GM19239 (cell line): ENCODE results near the gene RANBP9.
A peak's percentile ranks its signal among the peaks of the same experiment; 100 is the strongest.

Experiments used
- DNase-seq: peaks from one replicate; pipeline ENCODE4 v3.0.0; 2011; ENCODE audit warnings: low spot score; ENCODE audit not compliant: insufficient read length
- FAIRE-seq: peaks from 2 replicates; lab custom pipeline; 2011; peaks lifted over from hg19 to GRCh38; lab: Jason Lieb, UNC

The RANBP9 gene

DNA sequence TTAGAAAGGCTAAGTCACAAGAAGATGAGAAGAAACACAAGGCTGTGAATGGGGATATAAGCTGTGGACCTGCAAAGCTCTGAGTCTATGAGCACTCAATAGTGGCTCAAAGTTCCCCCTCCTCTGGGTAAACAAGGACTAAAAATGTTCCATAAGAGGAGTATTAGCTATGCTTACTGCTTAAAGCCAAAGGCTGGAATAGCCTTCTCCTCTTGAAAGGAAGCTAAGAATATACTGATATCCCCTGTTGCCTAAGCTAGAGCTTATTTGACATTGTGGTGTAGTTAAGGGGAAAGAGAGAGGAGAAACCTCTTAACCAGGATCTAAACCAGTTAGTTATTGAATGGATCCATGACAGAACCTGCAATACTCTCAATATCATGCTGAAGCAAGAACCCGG lies 50.7 kb downstream of the RANBP9 start:
- no peak for FAIRE-seq
- no peak for DNase-seq

- no peak for FAIRE-seq
- DNase-seq, result no peak
Measured at GRCh38 chr6:13660273-13660672, 51.4 kb downstream of the RANBP9 start.

DNA sequence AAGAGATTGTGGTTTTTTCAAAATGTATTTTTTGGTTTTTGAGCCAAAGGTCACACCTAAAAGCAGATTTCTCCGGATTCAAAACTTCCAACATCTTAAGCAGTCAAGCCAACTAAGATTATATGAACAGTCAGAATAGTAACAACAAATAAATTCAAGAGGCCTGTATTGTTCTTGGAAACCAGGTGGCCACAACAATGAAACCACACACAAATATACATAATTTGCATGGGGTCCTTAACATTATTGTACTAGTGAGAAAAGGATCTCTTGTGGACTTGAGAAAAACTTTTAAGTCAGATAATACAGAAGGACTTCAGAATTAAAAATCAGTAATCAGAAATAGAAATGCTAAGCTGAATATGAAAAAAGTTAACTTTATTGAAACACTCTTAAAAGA lies 55.9 kb downstream of the RANBP9 start:
- DNase-seq (no peak), FAIRE-seq (peak; percentile 23)

DNA sequence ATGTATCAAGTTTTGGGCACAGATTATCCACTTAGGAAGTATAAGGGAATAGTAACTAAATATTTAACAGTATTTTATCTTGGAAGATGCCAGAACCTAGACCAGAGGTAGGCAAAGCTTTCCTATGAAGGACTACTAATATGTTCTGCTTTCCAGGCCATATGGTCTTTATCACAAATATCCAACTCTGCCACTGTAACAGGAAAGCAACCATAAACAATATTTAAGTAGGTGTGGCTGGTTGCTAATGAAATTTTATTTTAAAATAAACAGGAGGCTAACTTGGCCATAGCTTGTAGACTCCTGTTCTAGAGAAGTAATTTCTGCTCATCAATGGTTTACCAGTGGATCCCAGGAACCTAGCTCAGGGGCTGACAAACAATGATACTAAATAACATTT lies 57.1 kb downstream of the RANBP9 start:
- no peak for FAIRE-seq

GRCh38 chr6:13653296-13653695 lies 58.3 kb downstream of the RANBP9 start:
- FAIRE-seq (no peak), DNase-seq (no peak)

More for the DNA sequence above, 57.1 kb downstream of the RANBP9 start:
- no peak for DNase-seq

DNA sequence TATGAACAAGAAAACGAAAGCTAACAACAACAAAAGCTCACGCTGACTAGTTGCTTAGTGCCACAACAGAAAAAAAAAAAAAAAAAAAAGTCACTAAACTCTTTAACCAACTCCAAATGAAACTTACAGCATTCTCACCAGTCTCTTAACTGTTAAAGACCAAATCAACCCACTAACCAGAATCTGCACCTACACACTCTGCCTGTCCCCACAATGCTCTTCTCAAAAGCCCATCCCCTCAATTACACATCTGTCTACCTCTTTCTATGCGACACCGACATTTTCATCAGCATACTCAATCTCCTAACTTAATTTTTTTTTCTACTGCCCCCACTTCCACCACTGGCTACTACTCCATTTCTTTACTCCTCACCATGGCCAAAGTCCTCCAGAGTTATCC lies 62.2 kb downstream of the RANBP9 start:
- no peak for FAIRE-seq
- DNase-seq, result no peak

GRCh38 chr6:13648850-13649249 lies 62.8 kb downstream of the RANBP9 start:
- DNase-seq, result no peak

DNA sequence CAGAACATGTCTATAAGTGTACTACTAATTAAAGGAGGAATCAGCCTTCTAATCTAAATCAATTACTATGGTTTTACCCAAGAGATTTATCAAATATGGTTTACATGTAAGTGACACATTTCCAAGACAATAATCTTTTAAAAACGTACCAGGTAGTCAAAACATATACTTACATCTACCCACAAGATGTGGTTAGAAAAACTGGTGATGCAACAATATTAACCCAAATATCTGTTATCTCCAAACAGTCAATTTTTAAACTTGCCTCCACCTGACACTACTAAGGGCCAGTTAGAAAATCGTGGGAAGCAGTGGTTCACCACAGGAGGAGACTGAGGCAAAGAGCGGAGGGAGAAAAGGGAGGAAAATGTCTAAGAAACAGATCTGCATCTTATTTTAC lies 68.5 kb downstream of the RANBP9 start:
- FAIRE-seq (no peak), DNase-seq (no peak)

More at GRCh38 chr6:13648850-13649249, 62.8 kb downstream of the RANBP9 start:
- FAIRE-seq, result no peak

DNA sequence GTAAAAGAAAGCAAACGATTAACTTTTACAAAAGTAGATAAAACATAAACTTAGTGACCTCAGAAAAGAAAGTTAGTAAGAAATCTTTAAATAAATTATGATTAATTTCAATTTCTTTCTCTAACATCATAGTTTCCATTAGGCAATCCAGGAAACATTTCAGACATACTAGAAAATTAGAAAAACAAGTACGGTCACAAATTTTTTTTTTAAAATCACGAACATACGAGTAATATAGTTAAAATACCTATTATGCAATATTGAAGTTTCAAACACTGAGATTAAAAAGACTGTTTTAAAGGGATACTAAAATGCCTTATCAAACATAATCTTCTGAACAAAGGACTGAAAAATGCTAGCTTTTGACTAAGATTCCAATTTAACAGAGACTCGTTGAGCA lies 70.3 kb downstream of the RANBP9 start:
- no peak for FAIRE-seq
- DNase-seq, result no peak

DNA sequence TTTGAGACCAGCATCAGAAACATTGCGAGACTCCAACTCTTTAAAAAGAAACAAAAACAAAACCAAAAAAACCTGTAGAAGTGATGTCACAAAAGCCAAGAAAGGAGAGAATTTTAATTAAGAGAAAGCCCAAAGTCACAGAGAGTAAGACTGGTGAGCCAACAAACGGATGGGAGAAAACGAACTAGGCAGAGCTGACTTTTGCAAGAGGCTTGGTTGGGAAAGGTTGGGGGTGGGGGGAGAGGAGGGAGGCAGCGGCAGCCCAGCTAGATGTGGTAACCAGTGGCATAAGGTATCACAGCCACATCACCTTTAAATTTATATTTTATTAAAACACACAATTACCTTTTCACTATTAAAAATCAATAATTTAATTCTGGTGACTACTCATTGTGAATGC lies 73.0 kb downstream of the RANBP9 start:
- FAIRE-seq (no peak), DNase-seq (no peak)

GRCh38 chr6:13638014-13638413 lies 73.6 kb downstream of the RANBP9 start:
- FAIRE-seq, result no peak

GRCh38 chr6:13635948-13636658 lies 75.5 kb downstream of the RANBP9 start:
- FAIRE-seq (peak; percentile 33), DNase-seq (no peak)

More at GRCh38 chr6:13638014-13638413, 73.6 kb downstream of the RANBP9 start:
- DNase-seq, result no peak

DNA sequence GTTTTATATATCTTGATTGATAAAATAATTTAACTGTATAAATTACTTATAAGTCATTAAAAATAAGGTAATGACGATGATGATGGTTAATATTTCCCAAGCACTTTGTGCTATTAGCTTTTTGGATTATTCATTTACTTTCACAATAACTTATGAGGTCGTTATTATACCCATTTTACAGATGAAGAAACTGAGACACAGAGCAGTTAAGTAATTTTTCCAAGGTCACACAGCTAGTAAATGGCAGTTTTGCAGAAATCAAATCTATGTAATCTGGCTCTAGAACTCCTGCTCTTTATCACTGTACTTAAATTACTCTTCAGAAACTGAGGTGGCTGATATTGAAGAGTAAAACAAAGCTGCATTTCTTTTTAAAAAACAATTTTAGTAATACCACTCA lies 78.3 kb downstream of the RANBP9 start:
- DNase-seq (no peak), FAIRE-seq (no peak)

DNA sequence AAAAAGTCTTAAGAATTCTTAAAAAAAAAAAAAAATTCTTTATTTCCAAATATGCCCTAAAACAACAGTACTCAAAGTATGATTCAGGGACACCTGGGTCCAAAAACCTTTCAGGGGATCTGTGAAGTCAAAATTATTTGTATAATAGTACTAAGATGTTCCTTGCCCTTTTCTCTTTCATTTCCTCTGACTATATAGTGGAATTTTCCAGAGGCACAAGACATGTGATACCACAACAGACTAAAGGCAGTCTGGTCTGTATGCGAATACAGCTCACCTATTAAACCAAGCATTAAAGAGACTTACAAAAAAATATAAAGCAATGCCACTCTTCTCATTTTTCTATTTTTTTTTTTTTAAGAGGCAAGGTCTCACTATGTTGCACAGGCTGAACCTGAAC lies 81.1 kb downstream of the RANBP9 start:
- DNase-seq, result no peak
- FAIRE-seq, result no peak

DNA sequence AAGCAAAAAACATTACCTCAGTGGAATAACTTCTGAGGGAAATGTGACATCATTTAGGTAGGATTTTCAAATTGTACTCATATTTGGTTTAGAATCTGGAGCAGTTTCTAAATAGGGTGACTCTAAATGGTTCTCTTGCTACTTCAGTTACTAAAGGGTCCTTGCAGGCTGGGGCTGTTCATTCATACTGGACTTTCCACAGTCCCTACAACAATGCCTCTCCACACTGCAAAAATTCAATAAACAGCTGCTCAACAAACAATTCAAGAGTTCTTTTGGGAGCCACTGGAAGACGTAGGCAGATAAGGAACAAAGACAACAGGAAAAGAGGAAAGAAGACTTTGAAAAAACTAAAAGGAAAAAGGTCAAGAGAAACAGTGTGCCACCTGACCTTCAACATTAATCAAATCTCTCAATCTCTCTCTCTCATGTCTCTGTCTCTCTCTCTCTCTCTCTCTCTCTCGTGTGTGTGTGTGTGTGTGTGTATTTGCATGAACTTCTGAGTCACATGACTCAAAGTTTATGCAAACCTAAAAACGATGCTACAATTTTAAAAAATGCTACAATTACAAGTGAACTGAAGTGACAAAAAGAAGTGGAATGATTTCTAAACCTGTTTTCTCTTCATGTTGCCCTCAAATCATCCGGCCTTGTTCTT lies 82.0 kb downstream of the RANBP9 start:
- DNase-seq, result no peak
- no peak for FAIRE-seq

DNA sequence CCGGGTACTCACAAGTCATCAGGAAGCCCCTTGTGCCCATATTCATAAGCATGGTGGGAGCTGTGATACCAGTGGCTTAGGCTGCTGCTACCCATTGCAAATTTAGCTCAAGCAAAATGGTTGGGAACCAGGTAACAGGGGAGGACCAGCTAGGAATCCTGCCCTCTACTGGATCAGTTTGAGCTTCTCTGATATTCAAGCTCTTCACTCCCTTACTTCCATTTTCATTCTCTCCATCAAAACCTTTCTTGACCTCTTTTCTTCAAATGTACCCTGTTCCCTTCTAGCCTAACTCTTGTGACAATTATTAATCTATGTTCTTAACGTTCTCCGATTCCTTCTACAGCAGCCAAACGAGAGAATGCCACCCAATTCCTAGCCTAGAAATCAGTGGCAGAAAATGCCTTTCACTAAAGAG lies 86.8 kb downstream of the RANBP9 start:
- peak; percentile 53 for FAIRE-seq
- peak; percentile 10 for DNase-seq

GRCh38 chr6:13617066-13617465 lies 94.6 kb downstream of the RANBP9 start:
- DNase-seq (no peak), FAIRE-seq (no peak)

GRCh38 chr6:13615792-13616120 lies 95.9 kb downstream of the RANBP9 start:
- peak; percentile 45 for FAIRE-seq
- no peak for DNase-seq

- peak; percentile 99 for FAIRE-seq
- peak; percentile 85 for DNase-seq
Measured at GRCh38 chr6:13614926-13615791, 96.5 kb downstream of the RANBP9 start, which contains the start of gene NOL7. Gene NOL7, plus strand, starts transcription at chr6:13615335. Its CDS starts 24 bp downstream, at chr6:13615359.

DNA sequence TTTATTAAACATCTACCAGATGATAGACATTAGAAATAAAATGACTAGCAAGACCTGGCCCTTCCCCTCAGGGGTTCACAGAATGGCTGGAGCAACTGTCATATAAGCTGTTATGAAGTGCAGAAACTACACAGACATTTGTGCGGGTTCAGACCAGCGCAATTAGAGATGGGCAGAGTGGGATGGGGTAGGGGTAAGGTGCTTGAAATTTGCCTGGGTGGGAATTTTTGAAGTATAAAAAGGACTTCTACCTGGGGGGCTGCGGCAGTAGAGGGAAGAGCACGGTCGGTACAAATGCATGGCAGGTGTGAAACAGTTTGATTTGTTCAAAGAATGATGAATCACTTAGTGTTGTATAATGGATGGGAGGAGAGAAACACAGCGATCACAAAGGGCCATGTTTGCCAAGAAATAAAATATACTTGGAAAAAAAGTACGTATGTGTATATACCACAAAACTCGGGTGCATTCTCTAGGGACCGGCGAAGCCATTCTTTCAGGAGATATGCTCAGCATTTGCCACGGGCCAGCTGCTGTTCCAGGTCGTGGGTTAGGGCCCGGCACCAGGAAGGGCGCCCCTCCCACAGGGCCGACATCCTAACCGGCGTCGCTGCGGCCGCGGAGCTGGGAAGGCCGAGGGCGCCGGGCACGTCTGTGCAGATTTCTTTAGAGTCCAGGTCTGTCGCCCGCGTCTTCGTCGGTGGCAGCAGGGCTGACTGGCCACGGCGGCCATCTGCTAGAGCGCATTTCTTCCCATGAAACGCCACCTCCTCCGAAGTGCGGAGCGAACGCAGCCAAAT lies 97.3 kb downstream of the RANBP9 start:
- no peak for DNase-seq

More for the DNA sequence above, 97.3 kb downstream of the RANBP9 start:
- no peak for FAIRE-seq
